Ramos (cell line): ENCODE results near the gene TRAPPC3.
"Not testable (repeated sequence)": the region's sequence is repeated elsewhere in the genome, so short reads cannot be mapped to it uniquely, and the experiment has no call there.

ENCODE experiments used
- in situ Hi-C: fragments of 300-500 bp; cut with MboI; formaldehyde crosslinking; loops from one replicate; pipeline ENCODE4 v1.14.3; 2022; ENCODE audit warnings: low sequenced_read_pairs; ENCODE audit not compliant: unreplicated experiment

TRAPPC3 gene

DNA sequence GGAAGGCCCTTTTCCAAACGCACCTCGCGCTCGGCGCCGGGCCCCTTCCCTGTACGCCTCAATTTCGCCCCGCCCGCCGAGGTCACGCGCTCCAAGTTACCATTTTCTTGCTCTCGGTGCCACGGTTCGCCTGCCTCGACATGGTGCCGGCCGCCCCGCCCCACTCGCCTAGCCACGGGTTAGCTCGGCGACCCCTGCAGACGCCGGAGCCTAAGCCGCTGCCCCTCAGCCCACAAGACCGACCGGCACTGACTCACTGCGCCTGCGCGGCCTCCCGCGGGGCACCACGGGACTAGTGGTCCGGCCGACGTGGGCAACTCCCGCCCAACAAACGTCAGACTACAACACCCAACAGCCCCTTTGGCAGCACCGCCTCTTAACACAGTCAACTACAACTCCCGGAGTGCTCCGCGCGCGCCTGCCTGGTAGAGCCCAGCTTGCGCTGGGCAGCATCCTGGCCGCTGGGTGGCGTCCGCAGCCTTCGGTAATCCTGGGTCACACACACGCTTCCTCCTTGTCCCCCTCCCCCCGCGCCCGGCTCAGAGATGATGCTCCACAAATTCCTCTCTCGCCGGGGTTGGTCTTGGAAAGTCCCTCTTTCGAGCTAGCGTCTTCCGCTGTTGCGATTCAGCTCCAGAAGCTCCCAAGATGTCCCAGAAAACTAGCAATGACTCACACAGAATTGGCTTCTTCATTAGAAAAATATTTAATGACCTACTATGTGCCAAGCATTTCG lies at the start of gene TRAPPC3:
Gene TRAPPC3 (minus strand): TSS at position 250 of the 736 bp plus-strand sequence. CDS start 108 bp downstream, at position 142.
- in situ Hi-C loops = no loop called here

DNA sequence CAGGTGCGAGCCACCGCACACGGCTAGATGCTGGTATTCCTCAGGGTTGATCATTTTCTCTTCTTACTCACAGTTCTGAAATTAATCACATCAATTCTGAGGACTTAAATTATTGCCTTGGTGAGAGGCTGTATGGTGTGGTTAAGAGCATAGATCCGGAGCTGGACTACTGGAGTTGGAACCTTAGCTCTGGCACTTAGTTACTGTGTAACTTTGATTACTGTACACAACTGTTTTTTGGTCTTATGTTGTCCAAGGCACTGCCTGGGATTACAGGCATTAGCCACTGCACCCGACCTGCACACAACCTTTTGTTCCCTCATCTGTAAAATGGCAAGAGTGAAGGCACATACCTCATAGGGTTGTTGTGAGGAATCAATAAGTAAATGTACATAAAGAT lies 49.4 kb upstream of the TRAPPC3 start:
- in situ Hi-C loops = no loop called here

DNA sequence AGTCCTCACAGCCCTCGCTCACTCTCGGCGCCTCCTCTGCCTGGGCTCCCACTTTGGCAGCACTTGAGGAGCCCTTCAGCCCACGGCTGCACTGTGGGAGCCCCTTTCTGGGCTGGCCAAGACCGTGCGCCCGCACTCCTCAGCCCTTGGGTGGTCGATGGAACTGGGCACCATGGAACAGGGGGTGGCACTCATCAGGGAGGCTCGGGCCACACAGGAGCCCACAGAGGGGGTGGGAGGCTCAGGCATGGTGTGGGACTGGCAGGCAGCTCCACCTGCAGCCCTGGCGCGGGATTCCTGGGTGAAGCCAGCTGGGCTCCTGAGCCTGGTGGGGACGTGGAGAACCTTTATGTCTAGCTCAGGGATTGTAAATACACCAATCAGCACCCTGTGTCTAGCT lies 47.5 kb upstream of the TRAPPC3 start:
- in situ Hi-C loops = not testable (repeated sequence)

DNA sequence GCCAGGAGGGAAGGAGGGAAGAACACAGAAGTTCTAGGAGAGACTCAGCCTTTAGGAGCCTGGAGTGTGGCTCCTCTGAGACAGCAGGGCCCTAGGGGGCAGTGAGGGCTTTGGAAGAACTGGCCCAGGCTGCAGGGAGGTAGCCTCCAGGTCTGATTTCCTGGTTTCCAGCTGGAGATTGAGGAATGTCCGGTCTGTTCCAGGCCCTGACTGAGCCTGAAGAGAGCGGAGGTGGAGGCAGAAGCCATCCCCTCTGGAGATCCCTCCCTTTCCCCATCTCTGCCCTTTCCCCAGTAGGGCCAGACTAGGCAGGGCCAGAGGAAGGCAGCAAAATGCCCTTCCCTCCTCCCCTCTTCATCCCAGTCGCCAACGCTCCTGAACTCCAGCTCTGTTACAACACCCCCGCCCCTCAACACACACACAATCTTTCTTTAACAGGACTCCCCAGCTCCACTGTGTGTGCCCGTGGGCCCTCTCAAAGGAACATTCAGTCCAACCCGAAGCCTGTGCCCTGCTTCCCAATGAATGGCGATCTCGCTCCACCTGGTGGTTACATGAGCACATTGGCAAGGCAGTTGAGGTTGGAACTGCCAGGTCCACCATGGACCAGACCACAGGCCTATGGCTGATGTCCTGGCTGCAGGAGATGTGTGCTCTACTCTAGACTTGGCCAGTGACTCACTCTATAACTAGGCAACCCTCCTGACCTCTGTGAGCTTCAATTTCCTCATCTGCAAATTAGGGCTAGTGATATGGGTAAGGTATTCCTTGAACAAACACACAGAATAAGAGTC lies 38.7 kb upstream of the TRAPPC3 start:
- in situ Hi-C loops = loop anchor here (5.0 kb wide), 1 partner anchor 36 kb away; no protein-coding TSS in a partner anchor

DNA sequence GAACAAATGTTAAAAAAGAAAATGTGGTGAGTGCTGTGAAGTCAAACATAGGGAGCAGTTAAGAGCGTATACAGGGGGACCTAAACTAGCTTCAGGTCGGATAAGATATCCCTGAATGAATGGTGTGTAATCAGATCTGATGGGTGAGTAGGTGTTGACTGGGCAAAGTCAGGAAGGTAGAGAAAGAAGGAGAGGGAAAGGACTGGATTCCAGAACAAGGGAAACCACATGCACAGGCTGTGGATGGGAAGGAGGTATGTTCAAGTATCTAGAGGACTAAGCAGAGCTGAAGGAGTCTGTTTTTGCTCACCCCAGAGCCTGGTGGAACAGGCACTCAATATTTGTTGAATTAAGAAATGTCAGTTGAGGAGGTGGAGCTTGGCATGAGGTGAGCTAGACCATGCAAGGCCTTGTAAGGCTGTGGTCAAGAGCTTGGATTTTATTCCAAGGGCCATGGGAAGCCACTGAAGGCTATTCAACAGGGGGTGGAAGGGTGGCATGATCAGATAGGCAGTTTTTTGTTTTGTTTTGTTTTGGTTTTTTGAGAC lies 34.1 kb upstream of the TRAPPC3 start:
- in situ Hi-C loops = no loop called here

DNA sequence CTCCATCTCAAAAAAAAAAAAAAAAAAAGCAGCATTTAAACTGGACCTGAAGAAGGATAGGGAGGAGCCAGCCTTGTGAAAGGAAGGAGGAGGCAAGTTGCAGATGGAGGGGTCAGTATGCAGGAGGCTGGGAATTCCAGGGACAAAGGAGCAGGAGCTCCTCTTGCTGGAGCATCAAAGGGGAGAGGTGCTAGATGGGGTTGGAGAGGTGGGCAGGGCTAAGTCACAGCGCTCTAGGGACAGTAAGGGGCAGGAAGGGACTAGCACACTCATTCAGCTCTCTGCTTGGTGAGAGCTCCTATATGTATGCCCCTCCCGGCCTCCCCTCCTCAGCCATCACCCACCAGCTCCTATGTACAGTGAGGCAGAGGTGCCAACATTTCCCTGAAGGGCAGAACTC lies 33.4 kb upstream of the TRAPPC3 start:
- in situ Hi-C loops = no loop called here

DNA sequence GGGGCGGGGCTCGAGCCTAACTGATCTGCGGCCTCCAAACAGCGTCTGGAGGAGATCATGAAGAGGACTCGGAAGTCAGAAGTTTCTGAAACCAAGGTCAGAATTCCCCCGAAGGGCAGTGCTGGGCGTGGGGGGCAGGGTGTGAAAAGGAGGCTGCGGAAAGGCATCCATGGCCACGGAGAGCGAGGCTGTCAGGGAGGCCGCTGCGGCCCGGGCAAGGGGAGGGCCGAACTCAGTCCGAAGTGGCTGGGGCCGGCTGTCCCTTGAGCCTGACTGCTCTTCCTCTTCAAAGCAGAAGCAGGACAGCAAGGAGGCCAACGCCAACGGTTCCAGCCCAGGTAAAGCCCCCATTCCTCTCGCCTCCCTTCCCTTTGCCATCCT lies 29.9 kb upstream of the TRAPPC3 start:
- in situ Hi-C loops = no loop called here

DNA sequence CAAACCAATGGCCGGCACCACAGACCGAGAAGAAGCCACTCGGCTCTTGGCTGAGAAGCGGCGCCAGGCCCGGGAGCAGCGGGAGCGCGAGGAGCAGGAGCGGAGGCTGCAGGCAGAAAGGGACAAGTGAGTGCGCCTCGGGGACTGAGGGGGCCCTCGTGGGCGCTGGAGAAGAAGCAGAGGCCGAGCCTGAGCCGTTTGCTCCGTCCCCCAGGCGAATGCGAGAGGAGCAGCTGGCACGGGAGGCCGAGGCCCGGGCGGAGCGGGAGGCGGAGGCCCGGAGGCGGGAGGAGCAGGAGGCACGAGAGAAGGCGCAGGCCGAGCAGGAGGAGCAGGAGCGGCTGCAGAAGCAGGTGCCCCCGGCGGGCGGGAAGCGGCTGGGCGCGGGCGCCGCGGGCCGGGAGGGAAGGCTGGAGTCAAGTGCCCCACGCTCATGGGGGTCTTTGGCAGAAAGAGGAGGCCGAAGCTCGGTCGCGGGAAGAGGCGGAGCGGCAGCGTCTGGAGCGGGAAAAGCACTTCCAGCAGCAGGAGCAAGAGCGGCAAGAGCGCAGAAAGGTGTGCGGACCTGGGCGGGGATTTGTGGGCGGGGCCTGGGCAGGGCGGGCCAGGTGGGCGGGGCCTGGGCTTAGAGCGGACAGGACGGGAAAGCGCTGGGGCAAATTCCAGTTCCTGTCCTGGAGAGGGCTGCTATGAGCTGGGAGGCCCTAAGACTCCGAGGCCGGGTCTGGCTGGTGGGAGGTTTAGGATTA lies 29.4 kb upstream of the TRAPPC3 start:
- in situ Hi-C loops = no loop called here

DNA sequence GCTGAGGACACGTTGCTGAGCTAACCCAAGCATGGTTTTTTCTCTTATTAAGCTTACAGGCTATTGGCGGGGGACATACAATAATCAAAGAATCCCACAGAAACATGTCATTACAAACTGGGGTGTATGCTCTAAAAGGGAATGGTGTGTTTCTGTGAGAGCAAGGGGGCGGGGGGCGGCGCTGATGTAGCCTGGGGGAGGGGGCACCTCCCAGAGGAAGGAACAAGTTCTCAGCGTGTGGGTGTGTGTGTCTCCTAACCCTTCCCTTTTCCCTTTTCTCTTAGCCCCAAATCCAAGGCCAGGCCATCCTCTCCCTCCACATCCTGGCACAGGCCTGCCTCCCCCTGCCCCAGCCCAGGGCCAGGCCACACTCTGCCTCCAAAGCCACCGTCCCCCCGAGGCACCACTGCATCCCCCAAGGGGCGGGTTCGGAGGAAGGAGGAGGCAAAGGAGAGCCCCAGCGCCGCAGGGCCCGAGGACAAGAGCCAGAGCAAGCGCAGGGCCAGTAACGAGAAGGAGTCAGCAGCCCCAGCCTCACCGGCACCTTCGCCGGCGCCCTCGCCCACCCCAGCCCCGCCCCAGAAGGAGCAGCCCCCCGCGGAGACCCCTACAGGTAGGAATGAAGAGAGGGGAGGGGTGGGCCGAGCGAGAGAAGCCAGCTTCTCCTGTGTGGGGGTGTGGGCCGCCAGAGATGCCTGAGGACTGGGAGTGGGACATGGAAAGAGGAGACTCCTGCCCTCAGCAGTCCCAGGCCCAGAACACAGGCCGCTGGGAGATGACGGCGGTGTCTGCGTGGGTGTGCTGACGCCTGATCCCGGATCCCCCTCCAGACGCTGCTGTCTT lies 28.5 kb upstream of the TRAPPC3 start:
- in situ Hi-C loops = no loop called here

DNA sequence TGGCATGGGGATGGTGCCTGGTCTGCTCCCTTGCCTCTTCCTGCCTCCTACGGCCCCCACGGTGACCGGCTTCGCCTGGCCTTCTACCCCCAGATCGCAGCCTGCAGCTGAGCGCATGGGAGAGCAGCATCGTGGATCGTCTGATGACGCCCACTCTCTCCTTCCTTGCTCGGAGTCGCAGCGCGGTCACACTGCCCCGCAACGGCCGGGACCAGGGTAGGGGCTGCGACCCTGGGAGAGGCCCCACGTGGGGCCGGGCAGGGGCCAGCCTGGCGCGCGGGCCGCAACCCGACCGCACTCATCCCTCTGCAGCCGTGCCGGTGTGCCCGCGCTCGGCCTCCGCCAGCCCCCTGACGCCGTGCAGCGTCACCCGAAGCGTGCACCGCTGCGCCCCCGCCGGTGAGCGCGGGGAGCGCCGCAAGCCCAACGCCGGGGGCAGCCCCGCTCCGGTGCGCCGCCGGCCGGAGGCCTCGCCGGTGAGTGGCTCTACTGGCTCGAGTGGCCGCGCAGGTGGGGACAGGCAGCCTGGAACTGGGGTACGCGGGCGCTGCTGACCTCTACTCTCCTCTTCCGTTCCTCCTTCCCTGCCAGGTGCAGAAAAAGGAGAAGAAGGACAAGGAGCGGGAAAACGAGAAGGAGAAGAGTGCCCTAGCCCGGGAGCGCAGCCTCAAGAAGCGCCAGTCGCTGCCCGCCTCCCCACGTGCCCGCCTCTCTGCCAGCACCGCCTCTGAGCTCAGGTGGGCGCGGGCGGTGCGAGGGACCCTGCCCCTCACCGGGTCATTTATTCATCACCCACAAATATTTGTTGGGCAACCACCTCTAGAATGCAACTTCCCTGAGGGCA lies 27.0 kb upstream of the TRAPPC3 start:
- in situ Hi-C loops = no loop called here

DNA sequence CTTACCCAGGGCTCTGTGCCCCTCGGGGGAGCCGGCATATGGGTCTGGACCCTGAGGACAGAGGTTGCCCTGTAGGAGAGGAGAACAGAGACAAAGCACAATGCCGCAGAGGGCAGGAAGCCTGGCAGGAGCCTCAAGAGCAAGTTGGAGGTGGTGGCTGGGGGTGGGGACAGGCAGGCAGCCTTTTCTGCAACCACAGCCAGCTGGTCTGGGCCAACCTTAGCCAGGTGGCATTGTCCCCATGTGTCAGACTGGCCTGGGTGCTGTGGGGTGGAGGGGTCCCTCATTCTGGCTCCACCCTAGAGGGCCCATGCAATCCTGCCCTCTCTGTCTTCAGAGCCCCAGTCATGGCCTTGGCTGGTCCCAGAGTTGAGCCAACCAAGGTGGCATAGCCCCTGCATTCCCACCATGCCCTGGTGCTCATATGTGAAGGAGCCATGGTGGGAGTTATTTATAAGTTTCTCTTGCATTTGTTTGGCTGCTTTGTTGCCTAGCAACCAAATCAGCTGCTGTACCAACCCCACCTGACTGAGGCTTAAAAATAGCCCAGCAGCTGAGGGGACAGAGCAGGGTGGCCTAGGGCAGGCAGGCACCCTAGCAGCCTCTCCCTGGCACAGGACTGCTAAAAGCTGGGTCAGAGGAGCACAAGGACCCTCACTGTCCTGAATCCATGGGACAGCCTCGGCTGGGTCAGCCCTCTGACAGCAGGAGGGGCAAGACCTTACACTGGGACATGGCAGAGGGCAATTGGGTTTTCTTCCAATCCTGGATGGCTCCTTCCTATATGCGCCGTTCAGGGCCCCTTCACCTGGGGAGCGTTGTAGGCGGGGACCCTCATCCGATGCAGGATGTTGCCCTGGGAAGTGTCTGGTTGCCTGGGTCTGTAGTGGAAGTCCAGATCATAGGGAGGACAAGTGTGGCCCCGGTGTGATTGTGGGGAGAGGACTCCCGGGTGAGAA lies 26.1 kb upstream of the TRAPPC3 start:
- in situ Hi-C loops = no loop called here

DNA sequence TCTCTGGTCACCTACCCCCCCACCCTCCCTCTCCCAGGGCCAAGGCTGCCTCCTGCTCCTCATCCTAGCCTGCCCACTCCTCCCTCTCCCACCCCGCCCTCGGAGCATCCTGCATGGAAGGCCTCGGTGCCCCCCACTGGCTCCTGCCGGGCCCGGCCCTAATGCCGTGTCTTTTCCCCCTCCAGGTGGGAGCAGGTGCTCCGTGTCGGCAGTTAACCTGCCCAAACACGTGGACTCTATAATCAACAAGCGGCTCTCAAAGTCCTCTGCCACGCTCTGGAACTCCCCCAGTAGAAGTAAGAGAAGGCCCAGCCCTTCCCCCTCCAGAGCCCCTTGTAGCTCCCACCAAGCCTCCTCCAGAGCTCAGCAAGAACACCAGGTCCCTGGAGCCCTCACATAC lies 25.4 kb upstream of the TRAPPC3 start:
- in situ Hi-C loops = no loop called here

DNA sequence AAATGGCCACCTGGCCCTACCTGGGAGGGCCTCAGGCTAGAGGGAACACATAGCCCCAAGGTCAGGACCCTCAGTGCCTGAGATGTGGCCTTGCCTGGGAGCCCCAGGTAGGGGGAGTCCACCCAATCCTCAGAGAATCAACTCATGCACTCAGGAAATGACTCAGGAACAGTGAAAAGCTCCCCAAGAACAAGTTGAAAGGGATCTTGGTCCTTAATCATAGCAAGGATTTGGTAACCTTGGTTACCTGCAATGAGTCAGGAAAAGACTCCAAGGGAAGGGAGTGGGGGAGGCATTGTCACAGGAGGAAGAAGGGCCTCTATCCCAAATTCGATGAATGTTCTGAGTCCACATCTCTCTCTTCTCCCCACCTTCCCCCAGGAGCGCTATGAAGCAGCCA lies 23.7 kb upstream of the TRAPPC3 start:
- in situ Hi-C loops = no loop called here

DNA sequence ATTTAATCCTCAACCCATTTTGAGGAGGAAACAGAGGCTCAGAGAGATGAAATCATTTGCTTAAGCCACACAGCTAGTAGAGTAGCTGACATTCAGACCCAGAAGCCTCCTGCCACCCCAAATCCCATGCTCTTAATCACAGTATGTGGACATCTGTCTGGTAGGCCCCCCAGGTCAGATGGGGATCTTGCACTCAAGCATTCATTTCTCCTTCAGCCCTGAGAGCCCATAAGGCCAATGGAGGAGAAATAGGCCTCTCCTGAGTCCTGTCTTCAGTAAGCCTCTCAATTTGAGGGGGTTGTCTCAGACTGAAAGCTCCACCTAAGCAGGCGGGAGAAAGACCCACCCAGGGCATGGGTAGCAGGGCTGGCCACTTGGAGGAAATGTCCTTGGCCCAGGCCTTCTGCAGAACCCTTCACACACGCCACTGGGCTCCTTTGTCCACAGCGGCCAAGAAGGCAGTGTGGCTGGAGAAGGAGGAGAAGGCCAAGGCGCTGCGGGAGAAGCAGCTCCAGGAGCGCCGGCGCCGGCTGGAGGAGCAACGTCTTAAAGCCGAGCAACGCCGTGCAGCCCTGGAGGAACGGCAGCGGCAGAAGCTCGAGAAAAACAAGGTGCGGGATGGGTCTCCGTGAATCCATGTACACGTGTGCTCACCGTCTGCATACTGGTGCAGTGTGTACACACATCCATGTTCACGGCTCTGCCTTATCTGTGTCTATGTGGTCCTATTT lies 22.9 kb upstream of the TRAPPC3 start:
- in situ Hi-C loops = no loop called here

DNA sequence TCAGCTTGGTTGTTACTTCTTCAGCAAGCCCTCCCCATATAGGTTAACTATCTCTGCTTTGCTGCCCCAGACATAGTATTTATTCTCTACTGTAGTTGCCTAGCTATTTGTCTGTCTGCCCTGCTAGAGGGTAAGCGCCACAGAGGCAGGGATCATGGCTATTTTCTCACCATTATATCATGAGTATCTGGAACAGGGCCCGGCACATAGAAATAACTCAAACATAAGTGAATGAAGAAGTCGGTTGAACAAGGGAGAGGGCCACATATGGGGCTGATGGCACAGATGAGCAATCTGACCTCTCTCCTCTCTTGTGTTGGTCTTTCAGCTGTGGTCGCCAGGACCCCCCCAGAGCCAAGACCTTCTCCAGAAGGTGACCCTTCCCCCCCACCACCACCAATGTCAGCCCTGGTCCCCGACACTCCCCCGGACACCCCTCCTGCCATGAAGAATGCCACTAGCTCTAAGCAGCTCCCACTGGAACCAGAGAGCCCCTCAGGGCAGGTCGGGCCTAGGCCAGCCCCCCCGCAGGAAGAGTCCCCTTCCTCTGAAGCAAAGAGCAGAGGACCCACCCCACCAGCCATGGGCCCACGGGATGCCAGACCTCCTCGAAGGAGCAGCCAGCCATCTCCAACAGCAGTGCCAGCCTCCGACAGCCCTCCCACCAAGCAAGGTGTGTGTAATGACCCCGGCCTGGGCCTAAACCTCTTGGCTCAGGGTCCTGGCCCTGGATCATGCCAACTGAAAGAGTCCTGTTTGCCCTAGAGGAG lies 21.5 kb upstream of the TRAPPC3 start:
- in situ Hi-C loops = no loop called here

DNA sequence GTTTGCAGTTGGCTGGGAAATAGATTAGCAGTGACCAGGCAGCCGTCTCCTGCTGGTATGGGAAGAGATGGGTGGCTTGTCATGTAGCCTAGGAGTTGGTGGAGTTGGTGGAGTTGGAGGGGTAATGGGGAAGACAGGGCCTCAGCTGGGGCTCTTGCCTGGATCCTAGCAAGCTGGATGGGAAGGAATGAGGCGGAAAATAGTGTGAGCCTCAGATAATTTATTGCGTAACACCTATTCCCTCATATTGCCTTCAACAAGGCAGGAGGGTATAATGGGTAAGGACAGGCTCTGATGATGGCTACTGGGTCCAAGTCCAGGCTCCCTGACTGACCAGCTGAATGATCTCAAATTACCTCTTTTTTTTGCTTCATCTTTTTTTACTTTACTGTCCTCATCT lies 19.2 kb upstream of the TRAPPC3 start:
- in situ Hi-C loops = no loop called here
